GM12875 (cell line): ENCODE measurements around the gene SPAG17.

Source experiments
- H3K4me3 ChIP-seq: one replicate; pipeline ENCODE4 v1.5.1; 2011; ENCODE audit warnings: low read depth, low read length, control low read depth
- CTCF ChIP-seq: IDR thresholded peaks from 2 replicates; pipeline ENCODE4 v1.5.1; 2011; ENCODE audit warnings: low read depth, mild to moderate bottlenecking, control low read depth, inconsistent platforms, low read length, moderate library complexity, borderline replicate concordance; ENCODE audit not compliant: insufficient read depth

The SPAG17 gene

GRCh38 chr1:118210051-118210722 lies 25.2 kb upstream of the SPAG17 start:
- no peak overlapping the region for H3K4me3 ChIP-seq
- TF ChIP-seq CTCF: no peak

GRCh38 chr1:118209648-118210047 lies 24.6 kb upstream of the SPAG17 start:
- no peak for TF ChIP-seq CTCF

GRCh38 chr1:118206966-118207365 lies 21.9 kb upstream of the SPAG17 start:
- no peak for TF ChIP-seq CTCF
- no peak overlapping the region for H3K4me3 ChIP-seq

More at GRCh38 chr1:118209648-118210047, 24.6 kb upstream of the SPAG17 start:
- H3K4me3 ChIP-seq: no peak overlapping the region

- TF ChIP-seq CTCF: no peak
- no peak overlapping the region for H3K4me3 ChIP-seq
Measured at GRCh38 chr1:118204648-118205047, 19.6 kb upstream of the SPAG17 start.

- no peak for TF ChIP-seq CTCF
Measured at GRCh38 chr1:118204105-118204504, 19.1 kb upstream of the SPAG17 start.

GRCh38 chr1:118202076-118202608 lies 17.1 kb upstream of the SPAG17 start:
- no peak for TF ChIP-seq CTCF
- H3K4me3 ChIP-seq: no peak overlapping the region

More at GRCh38 chr1:118204105-118204504, 19.1 kb upstream of the SPAG17 start:
- no peak overlapping the region for H3K4me3 ChIP-seq

- H3K4me3 ChIP-seq: no peak overlapping the region
- no peak for TF ChIP-seq CTCF
Measured at GRCh38 chr1:118201524-118201923, 16.5 kb upstream of the SPAG17 start.
